Measurements from ENCODE around the gene RICTOR. TPM values are rescaled to one million over a fixed set of nuclear protein-coding genes. Genes with fewer than 3 reads are reported as not detected.

Gene RICTOR
- polyA plus RNA-seq, 3 donors = 3.5 to 12.8 (median 7.0) TPM

GRCh38 chr5:38921174-38921573, 153.0 kb downstream of the RICTOR start:
- Histone ChIP-seq H3K36me3 (replicated peaks in 1 of 2; ENCODE audit: control insufficient read depth in 1 of 2, insufficient read depth in 2 of 2, low read length in 2 of 2) (no peaks in the 10 kb centered on the region), H3K4me1 (ENCODE audit: control insufficient read depth in 1 of 2, insufficient read depth in 2 of 2, low read length in 2 of 2) (no peaks in the 10 kb centered on the region), H3K4me3 (replicated peaks in 1 of 3; ENCODE audit: low read depth in 2 of 3, low read length in 3 of 3) (no peak overlapping the region), H3K79me2 (ENCODE audit: insufficient read depth, low read length) (no peaks in the 10 kb centered on the region), H3K9me3 (replicated peaks in 1 of 2; ENCODE audit: control insufficient read depth in 1 of 2, insufficient read depth in 1 of 2, low read length in 2 of 2) (no peaks in the 10 kb centered on the region), H2AFZ (ENCODE audit: insufficient read depth, low read depth, low read length, poor library complexity, severe bottlenecking) (no peak overlapping the region), H3K27ac (ENCODE audit: low read depth in 1 of 2, low read length in 2 of 2) (no peak overlapping the region), H3K27me3 (ENCODE audit: control insufficient read depth in 2 of 2, insufficient read depth in 2 of 2, low read length in 2 of 2) (peaks cover 26 to 31% of the 10 kb centered on the region in 2 donors), H4K20me1 (ENCODE audit: insufficient read depth, low read length) (no peaks in the 10 kb centered on the region), H3K9ac (ENCODE audit: insufficient read depth, low read length, poor library complexity, severe bottlenecking) (no peak overlapping the region), H3K4me2 (replicated peaks; ENCODE audit: extremely low read depth, low read length, poor library complexity, severe bottlenecking) (no peak overlapping the region)
- no peaks in the 10 kb centered on the region for H3K4me1 Mint-ChIP-seq
- WGBS (ENCODE audit: insufficient coverage) = no CpG with 5 or more reads among the region's 1 CpG
- no peak overlapping the region for H3K4me3 Mint-ChIP-seq
- intact Hi-C loops (cut with micrococcal nuclease) = loop anchor here in 1 of 2 donors (10.0 kb wide), 1 partner anchor 476 kb away; no protein-coding TSS in a partner anchor
- H3K27me3 Mint-ChIP-seq (ENCODE audit: low read depth in 3 of 3) = peaks cover 20 to 44% (median 27%) of the 10 kb centered on the region in 3 donors
- H3K27ac Mint-ChIP-seq = no peak overlapping the region
- H3K9me3 Mint-ChIP-seq = no peaks in the 10 kb centered on the region
- DNase-seq = no peak
- no peaks in the 10 kb centered on the region for H3K36me3 Mint-ChIP-seq
- no peak for TF ChIP-seq CTCF (IDR thresholded peaks at IDR 0.05)

- no peak for DNase-seq
- Histone ChIP-seq H3K4me2 (replicated peaks; ENCODE audit: extremely low read depth, low read length, poor library complexity, severe bottlenecking) (no peak overlapping the region), H3K4me1 (ENCODE audit: control insufficient read depth in 1 of 2, insufficient read depth in 2 of 2, low read length in 2 of 2) (no peaks in the 10 kb centered on the region), H3K27me3 (ENCODE audit: control insufficient read depth in 2 of 2, insufficient read depth in 2 of 2, low read length in 2 of 2) (peaks cover 14 to 20% of the 10 kb centered on the region in 2 donors), H3K4me3 (replicated peaks in 1 of 3; ENCODE audit: low read depth in 2 of 3, low read length in 3 of 3) (no peak overlapping the region), H3K79me2 (ENCODE audit: insufficient read depth, low read length) (no peaks in the 10 kb centered on the region), H3K9me3 (replicated peaks in 1 of 2; ENCODE audit: control insufficient read depth in 1 of 2, insufficient read depth in 1 of 2, low read length in 2 of 2) (no peaks in the 10 kb centered on the region), H3K36me3 (replicated peaks in 1 of 2; ENCODE audit: control insufficient read depth in 1 of 2, insufficient read depth in 2 of 2, low read length in 2 of 2) (no peaks in the 10 kb centered on the region), H3K27ac (ENCODE audit: low read depth in 1 of 2, low read length in 2 of 2) (no peak overlapping the region), H3K9ac (ENCODE audit: insufficient read depth, low read length, poor library complexity, severe bottlenecking) (no peak overlapping the region), H2AFZ (ENCODE audit: insufficient read depth, low read depth, low read length, poor library complexity, severe bottlenecking) (no peak overlapping the region), H4K20me1 (ENCODE audit: insufficient read depth, low read length) (no peaks in the 10 kb centered on the region)
- no peak overlapping the region for H3K27ac Mint-ChIP-seq
- no peaks in the 10 kb centered on the region for H3K36me3 Mint-ChIP-seq
- WGBS (ENCODE audit: insufficient coverage) = 73% methylated on average over 5 of the region's 7 CpGs
- peaks cover 0 to 6% (median 0%) of the 10 kb centered on the region in 7 donors for H3K9me3 Mint-ChIP-seq
- no peak overlapping the region for H3K4me3 Mint-ChIP-seq
- intact Hi-C loops (cut with micrococcal nuclease) = no loop called here
- TF ChIP-seq CTCF (IDR thresholded peaks at IDR 0.05) = no peak
- no peaks in the 10 kb centered on the region for H3K4me1 Mint-ChIP-seq
- peaks cover 16 to 34% (median 25%) of the 10 kb centered on the region in 3 donors for H3K27me3 Mint-ChIP-seq (ENCODE audit: low read depth in 3 of 3)
These were observed 157.4 kb downstream of the RICTOR start for GRCh38 chr5:38916802-38917201.

All from CD14-positive monocyte (primary cell).